HCT116 (cell line): ENCODE results near the gene BSG. TPM values are rescaled to one million over a fixed set of nuclear protein-coding genes. Genes with fewer than 3 reads are reported as not detected.
A peak's percentile ranks its signal among the peaks of the same experiment; 100 is the strongest.

Source experiments
- ATAC-seq: fragments of 200-7000 bp; cut with Tn5 transposase; 2 replicates; pipeline ENCODE4 v1.9.1; 2020; ENCODE audit warnings: mild to moderate bottlenecking, moderate library complexity
- BruUV-seq: library from RNA; stranded (reverse); fragments of 400-500 nt; replicated peaks from 2 replicates; lab custom pipeline; 2021; lab: Mats Ljungman, UMichigan
- CTCF ChIA-PET: fragments of 300-600 bp; sonication (Branson Sonifier 250); formaldehyde crosslinking; loops from one replicate; lab custom pipeline; 2021; ENCODE audit warnings: antibody characterized with exemption; lab: Charles Lee
- POLR2A ChIA-PET: fragments of 300-600, 350-600 bp; sonication (Branson Sonifier 250); formaldehyde crosslinking; loops from one replicate; lab custom pipeline; 2021; ENCODE audit warnings: antibody characterized with exemption; lab: Charles Lee
- RAD21 ChIA-PET, 2 experiments: fragments of 300-600 bp; sonication (Branson Sonifier 250); formaldehyde crosslinking; loops; one replicate each; lab custom pipeline; 2023; ENCODE audit warnings: low total read pairs in 2 of 2; ENCODE audit not compliant: uncharacterized antibody in 2 of 2, unreplicated experiment in 2 of 2, low non-redundant PET in 1 of 2; lab: Charles Lee
- DNase-seq: peaks from one replicate; pipeline ENCODE4 v3.0.0-alpha.2; 2010; ENCODE audit warnings: low read depth, low spot score
- H2AFZ ChIP-seq: fragments of 200-600 bp; shearing (Covaris generic), sonication (generic); 2 replicates; pipeline ENCODE4 v1.6.1; 2017; ENCODE audit warnings: low read depth, mixed run types, mixed read lengths, antibody characterized with exemption, low read length; ENCODE audit not compliant: poor library complexity, severe bottlenecking
- H3K27ac ChIP-seq: 2 replicates; pipeline ENCODE4 v1.5.1; 2012; ENCODE audit warnings: low read depth, low read length
- H3K27me3 ChIP-seq: fragments of 200-600 bp; sonication (generic); 2 replicates; pipeline ENCODE4 v1.6.1; 2016; ENCODE audit warnings: mixed run types, low read length, mixed read lengths; ENCODE audit not compliant: insufficient read depth
- H3K36me3 ChIP-seq, 2 experiments: fragments of 200-500 bp in 1 of 2; fragments of 200-600 bp in 1 of 2; sonication (Bioruptor generic) in 1 of 2; sonication (generic) in 1 of 2; 2 replicates each; pipeline versions ENCODE4 v1.5.1 to v1.6.1; 2014 to 2016; ENCODE audit warnings: low read length in 2 of 2, inconsistent platforms in 1 of 2, mixed read lengths in 1 of 2, mixed run types in 1 of 2; ENCODE audit not compliant: insufficient read depth in 2 of 2, control insufficient read depth in 1 of 2
- H3K4me1 ChIP-seq, 2 experiments: fragments of 200-600 bp in 1 of 2; sonication (generic) in 1 of 2; 2 replicates each; pipeline versions ENCODE4 v1.5.1 to v1.6.1; 2012 to 2017; ENCODE audit warnings: low read length in 2 of 2, inconsistent platforms in 1 of 2, mild to moderate bottlenecking in 1 of 2, mixed read lengths in 1 of 2, mixed run types in 1 of 2, moderate library complexity in 1 of 2; ENCODE audit not compliant: insufficient read depth in 2 of 2, control insufficient read depth in 1 of 2
- H3K4me2 ChIP-seq: fragments of 200-600 bp; sonication (generic); 2 replicates; pipeline ENCODE4 v1.6.1; 2017; ENCODE audit warnings: mixed run types, low read length, mixed read lengths
- H3K4me3 ChIP-seq, 2 experiments: fragments of 200-600 bp in 1 of 2; sonication (generic) in 1 of 2; replicated peaks in 1 of 2; 2 replicates each; pipeline ENCODE4 v1.5.1; 2011 to 2016; ENCODE audit warnings: low read length in 2 of 2, control low read depth in 1 of 2, low read depth in 1 of 2, mild to moderate bottlenecking in 1 of 2, mixed read lengths in 1 of 2, mixed run types in 1 of 2
- H3K79me2 ChIP-seq: fragments of 200-600 bp; sonication (generic); 2 replicates; pipeline ENCODE4 v1.6.1; 2017; ENCODE audit warnings: mild to moderate bottlenecking, mixed run types, low read length, moderate library complexity, mixed read lengths; ENCODE audit not compliant: insufficient read depth
- H3K9ac ChIP-seq: fragments of 200-600 bp; sonication (generic); 2 replicates; pipeline ENCODE4 v1.6.1; 2016; ENCODE audit warnings: low read length, mixed read lengths
- H3K9me2 ChIP-seq: fragments of 200-600 bp; sonication (generic), shearing (Covaris generic); 2 replicates; pipeline ENCODE4 v1.6.1; 2017; ENCODE audit warnings: mixed run types, mild to moderate bottlenecking, moderate library complexity; ENCODE audit not compliant: insufficient read depth
- H3K9me3 ChIP-seq, 2 experiments: fragments of 200-500 bp in 1 of 2; fragments of 200-600 bp in 1 of 2; sonication (Bioruptor generic) in 1 of 2; sonication (generic) in 1 of 2; 2 replicates each; pipeline ENCODE4 v1.6.1; 2014 to 2017; ENCODE audit warnings: low read length in 2 of 2, mixed read lengths in 2 of 2, inconsistent platforms in 1 of 2, low read depth in 1 of 2, mild to moderate bottlenecking in 1 of 2, mixed run types in 1 of 2, moderate library complexity in 1 of 2; ENCODE audit not compliant: control insufficient read depth in 1 of 2, insufficient read depth in 1 of 2
- H4K20me1 ChIP-seq: fragments of 200-600 bp; sonication (generic), shearing (Covaris generic); 2 replicates; pipeline ENCODE4 v1.6.1; 2017; ENCODE audit warnings: mixed run types, mild to moderate bottlenecking, moderate library complexity; ENCODE audit not compliant: insufficient read depth
- CBX3 ChIP-seq: IDR thresholded peaks from 2 replicates; pipeline ENCODE4 v1.6.1; 2012; ENCODE audit warnings: low read depth
- CEBPB ChIP-seq: IDR thresholded peaks from 2 replicates; pipeline ENCODE4 v1.6.1; 2012; ENCODE audit warnings: low read depth
- EGR1 ChIP-seq: IDR thresholded peaks from 2 replicates; pipeline ENCODE4 v1.6.1; 2012; ENCODE audit warnings: low read depth
- EZH2 ChIP-seq: fragments of 200-600 bp; sonication (generic); IDR thresholded peaks from 2 replicates; pipeline ENCODE4 v1.6.1; 2017; ENCODE audit warnings: antibody characterized with exemption, mixed run types
- EZH2phosphoT487 ChIP-seq: fragments of 200-600 bp; IDR thresholded peaks from 2 replicates; pipeline ENCODE4 v1.6.1; 2018; ENCODE audit warnings: antibody characterized with exemption, borderline replicate concordance
- JUND ChIP-seq: IDR thresholded peaks from 2 replicates; pipeline ENCODE4 v1.6.1; 2012
- MAX ChIP-seq: IDR thresholded peaks from 2 replicates; pipeline ENCODE4 v1.6.1; 2012
- POLR2A ChIP-seq: IDR thresholded peaks from 2 replicates; pipeline ENCODE4 v1.7.0; 2011; ENCODE audit warnings: borderline replicate concordance; ENCODE audit not compliant: insufficient read depth, insufficient read length; ENCODE audit errors: extremely low read depth
- RAD21 ChIP-seq: IDR thresholded peaks from 2 replicates; pipeline ENCODE4 v1.6.1; 2012; ENCODE audit warnings: low read depth, mild to moderate bottlenecking
- SIN3A ChIP-seq: IDR thresholded peaks from 2 replicates; pipeline ENCODE4 v1.6.1; 2012; ENCODE audit warnings: low read depth
- SP1 ChIP-seq: IDR thresholded peaks from 2 replicates; pipeline ENCODE4 v1.6.1; 2012; ENCODE audit warnings: low read depth
- SRF ChIP-seq: IDR thresholded peaks from 2 replicates; pipeline ENCODE4 v1.6.1; 2012; ENCODE audit warnings: low read depth
- TCF7L2 ChIP-seq: IDR thresholded peaks from 2 replicates; pipeline ENCODE4 v1.7.0; 2011; ENCODE audit warnings: borderline replicate concordance, inconsistent platforms; ENCODE audit not compliant: insufficient read depth, insufficient read length; ENCODE audit errors: extremely low read depth
- YY1 ChIP-seq: IDR thresholded peaks from 2 replicates; pipeline ENCODE4 v1.6.1; 2011; ENCODE audit warnings: low read length, low read depth, moderate library complexity, mild to moderate bottlenecking; ENCODE audit not compliant: insufficient replicate concordance; ENCODE audit errors: extremely low read depth
- ZFX ChIP-seq: fragments of 450-650 bp; IDR thresholded peaks from 2 replicates; pipeline ENCODE4 v1.6.1; 2017
- intact Hi-C: fragments of 100-400 bp; cut with micrococcal nuclease; formaldehyde crosslinking; loops from 2 replicates; pipeline ENCODE4 v1.10.0; 2022
- total RNA-seq: library from RNA; stranded (reverse); gene quantifications from one replicate; pipeline ENCODE4 v1.2.1, GENCODE V29; 2021; ENCODE audit not compliant: unreplicated experiment
- TF ChIP-seq, protein P1 (sequence below): IDR thresholded peaks from 2 replicates; pipeline ENCODE4 v1.6.1; 2012

The BSG gene
- total RNA-seq, 1 experiment from 2014 or later, result 603 TPM

DNA sequence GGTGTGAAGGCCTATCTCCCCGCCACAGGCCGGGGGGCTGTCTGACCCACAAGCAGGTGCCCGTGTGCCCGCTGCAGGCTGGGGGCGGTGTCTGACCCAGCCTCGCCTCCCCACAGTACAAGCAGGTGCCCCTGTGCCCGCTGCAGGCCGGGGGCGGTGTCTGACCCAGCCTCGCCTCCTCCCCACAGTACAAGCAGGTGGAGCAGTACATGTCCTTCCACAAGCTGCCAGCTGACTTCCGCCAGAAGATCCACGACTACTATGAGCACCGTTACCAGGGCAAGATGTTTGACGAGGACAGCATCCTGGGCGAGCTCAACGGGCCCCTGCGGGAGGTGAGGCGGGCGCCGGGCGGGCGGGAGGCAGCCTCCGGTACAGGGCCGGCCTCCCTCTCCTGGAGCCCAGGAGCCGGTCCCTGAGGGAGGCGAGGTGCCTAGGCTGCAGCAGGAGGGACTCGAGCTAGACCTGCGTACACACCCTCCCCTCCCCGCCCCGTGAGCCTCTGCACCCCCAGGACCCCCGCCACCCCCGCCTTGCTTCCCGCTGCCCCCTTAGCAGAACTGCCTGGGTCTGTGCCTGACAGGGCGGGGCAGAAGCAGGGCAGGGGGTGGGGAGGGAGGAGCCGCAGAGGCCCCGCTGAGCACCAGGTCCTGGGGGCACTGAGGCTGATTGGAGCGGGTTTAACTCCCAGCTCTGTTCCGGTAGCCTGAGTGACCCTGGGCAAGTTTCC, 37.8 kb downstream of the BSG start:
- ATAC-seq, result no peak

DNA sequence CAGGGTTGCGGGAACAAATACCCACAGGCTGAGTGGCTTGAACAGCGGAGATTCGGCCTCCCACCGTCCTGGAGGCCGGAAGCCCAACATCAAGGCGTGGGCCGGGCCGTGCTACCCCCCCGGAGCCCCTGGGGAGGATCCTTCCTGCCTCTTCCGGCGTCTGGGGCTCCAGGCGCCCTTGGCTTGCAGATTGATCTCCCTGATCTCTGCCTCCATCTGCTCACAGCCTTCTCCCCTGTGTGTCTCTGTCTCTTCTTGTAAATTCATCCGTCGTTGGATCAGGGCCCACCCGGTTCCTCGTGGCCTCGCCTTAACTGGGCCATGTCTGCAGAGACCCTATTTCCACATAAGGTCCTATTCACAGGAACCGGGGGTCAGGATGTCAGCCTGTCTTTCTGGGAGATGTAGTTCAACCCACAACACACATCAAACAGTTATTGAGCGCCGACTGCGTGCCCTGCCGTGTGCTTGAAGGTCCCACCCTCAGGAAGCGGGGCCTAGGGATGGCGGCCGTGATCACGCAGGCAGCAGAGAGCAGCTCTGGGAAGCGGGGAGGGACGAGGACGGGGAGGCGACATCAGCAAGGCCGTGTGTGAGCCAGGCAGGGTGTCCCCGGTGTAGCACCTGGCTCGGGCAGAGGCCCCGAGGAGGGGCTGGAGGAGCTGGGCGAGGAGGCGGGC, 38.5 kb downstream of the BSG start:
- no peak overlapping the region for H3K9ac ChIP-seq
- DNase-seq (no peak), ATAC-seq (no peak)
- H3K36me3 ChIP-seq, result peaks cover 0 to 6% of the 10 kb centered on the region in 2 experiments; a peak in 1 of 4 replicates
- no TSS peak for BruUV-seq
- H3K27me3 ChIP-seq, result no peaks in the 10 kb centered on the region
- ChIA-PET POLR2A (no interaction called here), CTCF (no interaction called here), RAD21 (no interaction called here)
- H3K4me3 ChIP-seq, result no peak overlapping the region
- H3K79me2 ChIP-seq, result no peaks in the 10 kb centered on the region
- H3K9me2 ChIP-seq, result no peaks in the 10 kb centered on the region
- no peak overlapping the region for H3K4me2 ChIP-seq
- H3K9me3 ChIP-seq, result no peaks in the 10 kb centered on the region
- no peaks in the 10 kb centered on the region for H4K20me1 ChIP-seq
- H3K4me1 ChIP-seq, result peaks cover 8 to 11% of the 10 kb centered on the region in 2 experiments; a peak in 3 of 4 replicates
- H3K27ac ChIP-seq, result no peak overlapping the region
- intact Hi-C loops, result no loop called here
- H2AFZ ChIP-seq, result no peak overlapping the region
- TF ChIP-seq ZFX, result peak; percentile 48; the same call in 1 of the 2 replicates
- no peak for TF ChIP-seq SIN3A
- TF ChIP-seq MAX, result no peak
- no peak for TF ChIP-seq EZH2
- no peak for TF ChIP-seq SP1
- TF ChIP-seq, protein P1, sequence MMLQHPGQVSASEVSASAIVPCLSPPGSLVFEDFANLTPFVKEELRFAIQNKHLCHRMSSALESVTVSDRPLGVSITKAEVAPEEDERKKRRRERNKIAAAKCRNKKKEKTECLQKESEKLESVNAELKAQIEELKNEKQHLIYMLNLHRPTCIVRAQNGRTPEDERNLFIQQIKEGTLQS, result no peak
- TF ChIP-seq CEBPB, result no peak
- TF ChIP-seq EZH2phosphoT487, result no peak
- peak; percentile 92 for TF ChIP-seq TCF7L2
- TF ChIP-seq YY1, result no peak

More for the DNA sequence above, 37.8 kb downstream of the BSG start:
- Histone ChIP-seq H4K20me1 (no peaks in the 10 kb centered on the region), H3K4me1 (peaks cover 8 to 11% of the 10 kb centered on the region in 2 experiments; a peak in 3 of 4 replicates), H3K79me2 (no peaks in the 10 kb centered on the region), H3K9me2 (no peaks in the 10 kb centered on the region), H3K36me3 (peaks cover 0 to 6% of the 10 kb centered on the region in 2 experiments; a peak in 1 of 4 replicates), H3K4me2 (no peak overlapping the region), H3K4me3 (no peak overlapping the region), H3K9ac (no peak overlapping the region), H3K27ac (no peak overlapping the region), H3K27me3 (no peaks in the 10 kb centered on the region), H3K9me3 (no peaks in the 10 kb centered on the region), H2AFZ (no peak overlapping the region)
- intact Hi-C loops, result no loop called here
- DNase-seq, result no peak
- TF ChIP-seq JUND (no peak), YY1 (no peak), SP1 (no peak), EGR1 (no peak), CBX3 (no peak), EZH2phosphoT487 (no peak), POLR2A (no peak), RAD21 (no peak), SRF (no peak)
- TF ChIP-seq, protein P1, result no peak
- ChIA-PET CTCF (no interaction called here), POLR2A (no interaction called here), RAD21 (no interaction called here)
- no TSS peak for BruUV-seq
